ENCODE results near the gene TRIM44.

The TRIM44 gene

GRCh38 chr11:35662649-35663407, at the start of gene TRIM44:
Gene TRIM44, plus strand, starts transcription at chr11:35662775. Its CDS starts 337 bp downstream, at chr11:35663112.
- DNase-seq (ENCODE audit: low read depth in 2 of 2): peak; percentile 65 to 78

GRCh38 chr11:35614939-35615569, 47.5 kb upstream of the TRIM44 start:
- DNase-seq (ENCODE audit: low read depth in 2 of 2): no peak

- no peak for DNase-seq (ENCODE audit: low read depth in 2 of 2)
Observed at GRCh38 chr11:35615921-35616900, 46.4 kb upstream of the TRIM44 start.

- DNase-seq (ENCODE audit: low read depth in 2 of 2): no peak
Observed at GRCh38 chr11:35617316-35617686, 45.3 kb upstream of the TRIM44 start.

- DNase-seq (ENCODE audit: low read depth in 2 of 2): no peak
Observed at GRCh38 chr11:35617687-35618496, 44.7 kb upstream of the TRIM44 start, which contains the start of gene FJX1. Gene FJX1, plus strand, starts transcription at chr11:35618460. Its CDS starts 177 bp downstream, at chr11:35618637.

GRCh38 chr11:35618497-35619115, 44.0 kb upstream of the TRIM44 start:
- no peak for DNase-seq (ENCODE audit: low read depth in 2 of 2)

GRCh38 chr11:35619116-35619854, 43.3 kb upstream of the TRIM44 start:
- DNase-seq (ENCODE audit: low read depth in 2 of 2): no peak

- no peak for DNase-seq (ENCODE audit: low read depth in 2 of 2)
Observed at GRCh38 chr11:35619855-35620640, 42.5 kb upstream of the TRIM44 start.

GRCh38 chr11:35620795-35621194, 41.8 kb upstream of the TRIM44 start:
- DNase-seq (ENCODE audit: low read depth in 2 of 2): no peak

GRCh38 chr11:35621620-35622019, 41.0 kb upstream of the TRIM44 start:
- DNase-seq (ENCODE audit: low read depth in 2 of 2): no peak

- no peak for DNase-seq (ENCODE audit: low read depth in 2 of 2)
Observed at GRCh38 chr11:35622070-35622469, 40.5 kb upstream of the TRIM44 start.

GRCh38 chr11:35623621-35624168, 38.9 kb upstream of the TRIM44 start:
- DNase-seq (ENCODE audit: low read depth in 2 of 2): no peak

GRCh38 chr11:35624316-35624715, 38.3 kb upstream of the TRIM44 start:
- no peak for DNase-seq (ENCODE audit: low read depth in 2 of 2)

GRCh38 chr11:35624781-35625180, 37.8 kb upstream of the TRIM44 start:
- no peak for DNase-seq (ENCODE audit: low read depth in 2 of 2)

GRCh38 chr11:35626501-35626900, 36.1 kb upstream of the TRIM44 start:
- DNase-seq (ENCODE audit: low read depth in 2 of 2): no peak

GRCh38 chr11:35629511-35629910, 33.1 kb upstream of the TRIM44 start:
- no peak for DNase-seq (ENCODE audit: low read depth in 2 of 2)

GRCh38 chr11:35629914-35630313, 32.7 kb upstream of the TRIM44 start:
- DNase-seq (ENCODE audit: low read depth in 2 of 2): no peak

- DNase-seq (ENCODE audit: low read depth in 2 of 2): no peak
Observed at GRCh38 chr11:35631891-35632290, 30.7 kb upstream of the TRIM44 start.

- DNase-seq (ENCODE audit: low read depth in 2 of 2): no peak
Observed at GRCh38 chr11:35632301-35632700, 30.3 kb upstream of the TRIM44 start.

All from stimulated activated CD8-positive, alpha-beta memory T cell treated with anti-CD3 and anti-CD28 coated beads, Interleukin-2, amount 100 ng/mL, for 48 hours (primary cell).